GM19438 (cell line): Measurements from ENCODE around the gene F10.

Experiments used
- ATAC-seq: cut with Tn5 transposase; IDR thresholded peaks from one replicate; pipeline ENCODE4 v1.9.1; 2021; ENCODE audit warnings: low read depth; ENCODE audit not compliant: unreplicated experiment

The F10 gene

DNA sequence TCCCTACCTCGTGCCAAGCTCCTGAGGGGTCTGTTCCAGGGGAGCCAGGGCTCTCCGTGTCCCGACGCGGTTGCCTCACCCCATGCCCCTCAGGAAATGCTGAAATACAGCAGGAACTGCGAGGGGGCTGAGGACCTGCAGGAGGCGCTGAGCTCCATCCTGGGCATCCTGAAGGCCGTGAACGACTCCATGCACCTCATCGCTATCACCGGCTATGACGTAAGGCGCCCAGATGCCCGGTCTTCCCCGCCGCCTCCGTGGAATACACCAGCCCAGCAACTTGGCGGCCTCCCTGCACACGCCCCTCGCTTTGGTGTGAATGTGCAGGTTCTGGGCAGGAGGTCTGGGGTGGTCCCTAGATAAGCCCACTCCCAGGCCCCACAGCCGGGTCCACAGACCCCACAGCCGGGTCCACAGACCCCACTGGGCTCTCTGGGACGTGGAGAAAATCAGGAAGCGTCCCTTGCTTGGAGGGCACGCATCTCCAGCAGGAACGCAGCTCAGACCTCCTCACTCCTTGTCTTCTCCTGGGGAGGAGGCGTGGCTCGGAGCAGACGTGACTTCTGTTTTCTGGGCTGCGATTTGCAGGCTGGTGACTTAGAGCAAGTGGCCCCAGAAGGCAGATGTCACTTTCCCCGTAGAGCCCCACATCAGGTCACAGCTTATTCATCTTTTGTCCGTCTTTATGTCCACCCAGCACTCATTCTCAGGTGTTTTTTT, 36.4 kb upstream of the F10 start:
- no peak for ATAC-seq

DNA sequence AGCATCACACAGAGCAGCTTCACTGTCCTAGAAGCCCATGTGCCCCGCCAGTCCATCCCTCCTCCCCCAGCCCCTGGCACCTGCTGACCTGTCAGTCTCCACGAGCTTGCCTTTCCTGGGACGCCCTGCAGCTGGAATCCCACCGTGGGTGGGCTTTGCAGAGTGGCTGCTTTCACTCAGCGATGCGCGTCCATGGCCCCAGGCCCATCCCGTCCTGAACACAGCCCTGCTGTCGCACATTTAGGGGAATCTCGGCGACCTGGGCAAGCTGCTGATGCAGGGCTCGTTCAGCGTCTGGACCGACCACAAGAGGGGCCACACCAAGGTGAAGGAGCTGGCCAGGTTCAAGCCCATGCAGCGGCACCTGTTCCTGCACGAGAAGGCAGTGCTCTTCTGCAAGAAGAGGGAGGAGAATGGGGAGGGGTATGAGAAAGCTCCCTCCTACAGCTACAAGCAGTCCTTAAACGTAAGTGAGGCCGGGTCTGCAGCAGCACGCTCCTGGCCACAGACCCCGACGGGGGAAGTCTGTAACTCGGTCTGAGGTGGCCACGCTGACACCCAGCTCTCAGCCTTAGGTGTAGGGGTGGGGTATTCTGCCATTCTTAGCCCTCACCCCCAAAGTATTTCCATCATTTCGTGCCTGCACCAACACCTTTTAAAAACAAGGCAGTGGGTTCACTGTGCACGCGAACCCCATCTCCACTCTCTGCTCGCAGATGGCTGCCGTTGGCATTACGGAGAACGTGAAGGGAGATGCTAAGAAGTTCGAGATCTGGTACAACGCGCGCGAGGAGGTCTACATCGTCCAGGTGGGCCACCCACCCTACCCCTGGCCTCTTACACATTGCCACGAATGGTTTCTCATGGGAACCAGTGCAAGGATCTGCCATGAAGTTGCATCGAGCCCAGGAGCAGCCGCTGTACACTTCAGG, 35.3 kb upstream of the F10 start:
- no peak for ATAC-seq

DNA sequence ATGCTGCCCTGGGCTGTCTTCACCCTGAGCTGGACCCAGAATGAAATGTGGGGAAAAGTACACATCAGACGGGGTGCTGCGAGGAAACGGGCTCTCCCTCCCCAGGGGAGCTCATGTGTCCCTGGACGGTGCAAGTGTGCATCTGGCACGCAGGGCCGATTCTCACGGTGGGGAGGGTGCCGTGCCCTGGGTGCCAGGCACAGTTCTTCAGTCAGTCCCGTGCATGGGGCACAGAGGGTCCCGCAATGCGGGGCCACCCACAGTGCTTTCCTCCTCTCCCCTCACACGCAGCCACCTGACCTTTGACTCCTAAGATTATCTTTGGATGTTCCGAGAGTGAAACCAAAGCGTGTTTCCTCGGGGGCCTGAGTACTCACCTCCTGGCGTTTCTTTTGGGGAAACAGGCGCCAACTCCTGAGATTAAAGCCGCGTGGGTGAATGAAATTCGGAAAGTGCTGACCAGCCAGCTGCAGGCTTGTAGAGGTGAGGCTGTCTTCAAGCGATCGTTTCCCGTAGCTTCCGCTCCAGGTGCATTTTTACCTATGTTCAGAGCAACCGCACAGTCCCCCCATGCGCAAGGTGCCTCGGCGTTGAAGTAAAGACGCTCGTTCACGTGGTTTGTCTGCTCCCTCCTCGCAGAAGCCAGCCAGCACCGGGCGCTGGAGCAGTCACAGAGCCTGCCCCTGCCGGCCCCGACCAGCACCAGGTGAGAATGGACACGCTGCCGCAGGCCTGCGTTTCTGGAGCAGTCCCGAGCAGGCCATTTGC, 34.5 kb upstream of the F10 start:
- no peak for ATAC-seq

DNA sequence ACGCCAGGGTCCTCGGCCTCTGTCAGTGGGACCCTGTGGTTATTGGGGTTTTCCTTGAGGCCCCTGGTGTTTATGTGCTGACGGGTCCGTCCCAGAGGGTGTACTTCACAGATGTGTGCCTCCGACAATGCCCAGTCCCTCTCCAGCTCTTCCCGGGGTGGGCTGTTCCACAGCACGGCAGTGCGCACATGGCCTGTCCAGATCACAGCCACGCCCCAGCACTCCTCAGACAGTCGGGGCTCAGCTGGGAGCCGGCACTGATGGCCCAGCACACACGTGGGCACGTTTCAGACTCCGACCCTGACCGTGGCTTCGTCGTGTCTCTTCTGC, 33.9 kb upstream of the F10 start:
- ATAC-seq = no peak

DNA sequence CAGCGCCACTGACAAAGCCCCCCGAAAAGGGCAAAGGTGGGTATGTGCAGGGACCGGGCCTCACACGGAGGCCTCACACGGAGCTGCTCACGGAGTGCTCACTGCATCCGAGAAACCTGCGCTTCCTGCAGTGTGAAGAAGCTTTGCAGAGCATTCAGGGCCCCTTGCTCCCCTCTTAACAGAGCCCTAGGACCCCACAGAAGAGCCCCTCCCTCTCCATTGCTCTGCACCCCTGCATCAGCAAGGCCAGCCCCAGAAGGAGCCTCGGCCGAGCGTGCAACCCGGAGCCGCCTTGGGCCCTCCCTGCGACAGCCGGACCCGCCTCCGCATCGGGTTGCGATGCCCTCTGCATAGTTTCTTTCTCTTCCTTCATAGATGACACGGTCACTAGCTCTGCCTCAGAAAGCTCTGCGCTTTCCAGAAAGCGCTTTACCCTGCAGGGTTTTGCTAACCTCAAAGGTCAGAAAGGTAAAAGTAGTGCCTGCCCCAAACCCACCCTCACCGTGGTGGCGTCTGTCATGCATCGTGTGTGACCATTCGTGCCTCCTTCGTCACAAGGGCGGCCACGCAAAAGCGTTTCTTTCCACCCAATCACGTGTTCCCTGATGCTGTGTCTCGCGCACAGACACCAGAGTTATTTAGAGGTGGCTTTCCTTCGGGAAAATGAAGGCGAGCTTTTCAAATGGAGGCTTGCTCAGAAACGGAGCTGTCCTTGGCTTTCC, 32.7 kb upstream of the F10 start:
- ATAC-seq = no peak

DNA sequence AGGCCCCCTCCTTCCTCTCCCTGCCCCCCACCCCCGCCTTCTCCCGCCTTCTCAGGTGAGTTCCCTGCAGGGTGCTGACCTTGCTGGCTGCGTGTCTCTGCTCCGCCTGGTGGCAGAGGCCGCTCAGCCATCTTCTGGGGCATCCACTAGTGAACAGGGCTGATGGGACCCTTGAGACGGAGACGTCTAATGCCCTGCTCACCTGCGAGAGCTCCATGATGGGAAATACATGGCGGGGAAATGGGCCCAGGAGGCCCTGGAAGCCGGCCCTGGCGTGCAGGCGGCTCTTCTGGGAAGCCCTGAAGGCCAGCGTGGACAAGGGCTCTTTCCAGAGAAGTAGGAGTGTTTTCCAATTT, 32.2 kb upstream of the F10 start:
- ATAC-seq = no peak

DNA sequence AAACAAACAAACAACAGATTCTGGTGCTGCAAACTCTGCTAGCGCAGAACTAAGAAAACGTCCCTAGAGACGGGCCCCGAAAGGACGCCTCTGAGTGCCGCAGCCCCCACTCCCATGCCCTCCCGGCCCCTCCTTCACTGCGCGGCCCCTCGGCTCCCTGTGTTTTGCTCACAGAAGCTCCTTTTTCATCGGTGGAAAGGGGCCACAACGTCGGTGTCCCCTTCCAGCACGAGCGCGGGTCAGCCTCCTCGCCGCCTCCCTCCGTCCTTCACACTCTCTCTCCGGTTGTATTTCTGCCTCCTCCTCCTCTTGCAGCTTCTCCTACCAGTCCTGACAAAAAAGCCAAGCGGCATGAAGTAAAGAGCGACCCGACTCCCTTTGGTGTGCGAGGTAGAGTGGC, 31.8 kb upstream of the F10 start:
- no peak for ATAC-seq

DNA sequence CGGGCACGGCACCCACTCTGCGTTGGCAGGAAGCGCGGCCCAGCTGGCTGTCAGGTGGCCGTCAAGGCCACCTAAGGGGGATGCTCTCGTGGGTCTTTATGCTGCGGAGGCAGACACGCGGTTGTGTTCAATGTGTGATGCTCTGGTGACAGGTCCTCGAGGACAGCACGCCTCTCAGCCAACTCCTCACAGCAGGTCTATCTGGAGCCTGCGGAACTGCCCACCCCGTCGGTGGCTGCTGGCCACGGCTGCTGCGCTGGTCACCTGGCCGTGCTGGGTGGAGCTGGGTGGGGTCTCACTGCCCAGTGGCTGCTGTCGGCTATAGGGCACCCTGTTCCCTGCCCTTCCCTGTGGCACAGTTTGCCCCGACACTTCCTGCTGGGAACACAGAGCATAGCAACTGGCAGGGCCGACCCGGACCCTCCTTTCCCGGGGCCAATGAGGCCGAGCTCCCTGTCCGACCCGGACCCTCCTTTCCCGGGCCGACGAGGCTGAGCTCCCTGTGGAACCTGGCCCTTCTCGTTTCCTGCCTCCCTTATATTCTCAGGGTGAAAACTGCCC, 31.3 kb upstream of the F10 start:
- ATAC-seq = no peak

DNA sequence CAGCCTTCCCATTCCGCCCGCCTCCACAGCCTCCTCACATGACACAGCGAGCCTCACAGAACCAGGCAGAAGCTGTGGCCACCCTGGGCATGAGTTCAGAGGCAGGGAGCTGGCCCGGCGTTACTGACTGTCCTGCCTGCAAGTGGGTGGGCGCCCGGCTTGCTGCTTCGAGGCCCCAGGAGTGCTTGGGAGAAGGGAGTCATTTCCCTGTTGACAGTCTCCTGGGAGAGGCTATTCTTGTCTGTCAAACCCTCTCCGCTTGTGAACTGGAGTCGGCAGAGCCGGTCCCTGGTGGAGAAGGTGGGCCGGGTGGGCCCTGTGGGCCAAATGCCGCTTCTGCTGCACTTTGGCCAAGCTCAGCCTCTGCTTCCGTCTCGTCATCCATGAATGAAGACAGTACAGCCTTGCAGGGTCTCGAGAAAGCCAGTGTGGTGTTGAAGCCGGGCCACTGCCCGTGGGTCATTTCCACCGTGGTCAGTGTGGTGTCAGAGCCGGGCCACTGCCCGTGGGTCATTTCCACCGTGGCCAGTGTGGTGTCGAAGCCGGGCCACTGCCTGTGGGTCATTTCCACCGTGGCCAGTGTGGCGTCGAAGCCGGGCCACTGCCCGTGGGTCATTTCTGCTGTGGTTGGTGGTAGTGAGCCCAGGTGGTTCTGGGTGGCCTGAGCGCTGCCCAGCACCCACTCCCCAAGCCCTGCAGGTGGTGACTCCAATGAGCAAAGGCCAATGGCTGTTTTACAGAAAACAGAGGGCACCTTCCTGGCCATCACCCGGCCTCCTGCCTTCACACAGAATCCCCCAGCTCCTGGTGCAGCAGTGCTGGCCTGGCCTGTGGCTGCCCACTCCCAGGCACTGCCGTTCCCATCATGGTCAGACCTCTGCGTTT, 30.5 kb upstream of the F10 start:
- ATAC-seq = no peak

DNA sequence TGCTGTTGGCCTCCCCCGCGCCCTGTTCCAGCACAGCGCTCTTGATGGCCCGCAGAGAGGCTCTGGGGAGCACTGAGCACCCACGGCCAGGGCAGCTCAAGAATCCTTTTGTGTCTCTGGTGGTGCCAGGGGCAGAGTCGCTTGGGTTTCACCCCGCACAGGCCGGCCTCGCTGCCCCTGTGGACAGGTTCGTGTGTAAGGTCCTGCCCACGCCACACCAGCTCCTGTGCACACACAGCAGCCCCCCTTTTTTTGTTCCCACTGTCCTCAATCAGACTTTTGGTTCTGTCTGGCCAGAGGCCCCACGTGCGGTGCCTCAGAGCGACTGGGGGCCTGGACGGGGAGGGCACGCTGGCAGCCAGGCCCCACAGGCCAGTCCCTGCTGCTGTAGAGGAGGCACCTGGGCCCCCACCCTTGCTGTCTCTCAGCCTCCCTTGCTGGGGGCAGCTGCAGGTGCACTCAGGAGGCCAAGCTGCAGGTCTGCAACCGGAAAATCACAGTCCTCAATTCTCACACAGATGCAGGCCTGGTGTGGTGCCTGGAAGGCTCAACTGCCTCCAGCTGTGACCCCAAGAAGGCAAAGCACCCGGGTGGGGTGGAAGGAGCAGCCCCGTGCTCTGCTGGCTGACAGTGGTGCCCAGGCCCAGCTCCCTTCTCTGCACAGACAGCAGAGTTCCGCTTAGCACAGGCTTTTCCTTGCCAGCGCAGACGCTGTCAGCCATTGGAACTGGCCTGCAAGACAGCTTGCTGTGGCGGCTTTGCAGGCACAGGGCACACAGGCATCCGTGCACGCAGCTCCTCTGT, 29.6 kb upstream of the F10 start:
- no peak for ATAC-seq

DNA sequence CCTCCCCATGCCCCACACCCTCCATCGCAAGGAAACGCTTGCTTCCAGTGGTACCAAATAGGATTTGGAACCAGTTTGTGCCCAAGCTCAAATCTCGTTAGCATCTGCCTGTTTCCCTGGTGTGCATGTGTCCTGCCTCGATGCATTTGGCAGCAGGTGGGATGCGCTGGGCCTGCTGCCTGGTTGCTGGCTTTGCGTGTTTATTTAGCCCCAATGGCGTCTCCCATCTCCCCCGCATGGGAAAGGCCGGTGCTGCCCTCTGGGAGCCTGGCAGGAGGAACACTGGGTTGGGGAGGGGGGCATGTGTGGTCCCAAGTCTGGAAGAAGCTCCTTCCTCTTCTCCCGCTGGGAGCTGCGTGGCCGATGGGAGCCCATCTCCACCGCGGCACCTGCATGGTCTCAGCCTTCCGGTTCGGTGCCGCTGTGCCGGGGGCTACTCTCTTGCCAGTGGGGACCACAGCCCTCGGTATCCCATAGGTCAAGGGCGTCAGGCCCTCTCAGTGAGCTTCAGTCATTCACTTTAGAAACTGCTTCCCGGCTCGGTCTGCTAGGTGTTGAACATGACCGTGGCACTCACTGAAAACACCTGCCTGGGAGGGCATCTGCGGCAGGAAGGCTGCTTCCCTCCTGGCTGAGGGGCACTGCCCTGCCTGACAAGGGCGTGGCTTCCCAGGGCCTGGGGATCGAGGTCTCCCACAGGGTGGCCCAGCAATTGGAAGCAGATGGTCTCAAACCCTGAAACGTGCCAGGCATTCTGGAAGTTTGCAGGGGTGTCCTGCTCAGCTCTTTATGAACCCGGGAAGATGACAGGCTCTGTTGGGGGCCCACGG, 28.8 kb upstream of the F10 start:
- ATAC-seq = no peak

DNA sequence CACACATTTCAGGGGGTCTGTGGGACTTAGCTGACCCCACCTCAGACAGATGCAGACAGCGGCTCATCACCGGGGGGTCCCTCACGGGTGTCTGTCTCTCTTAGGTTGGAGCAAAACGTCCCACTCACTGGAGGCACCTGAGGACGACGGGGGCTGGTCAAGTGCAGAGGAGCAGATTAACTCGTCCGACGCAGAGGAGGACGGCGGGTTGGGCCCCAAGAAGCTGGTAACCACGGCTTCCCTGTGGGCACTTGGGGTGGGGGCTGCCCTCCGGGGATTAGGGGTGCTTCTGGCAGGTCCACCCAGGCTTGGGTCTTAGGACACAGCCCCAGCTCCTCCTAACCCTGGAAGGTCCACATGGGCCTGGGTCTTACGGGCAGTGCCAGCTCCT, 28.2 kb upstream of the F10 start:
- no peak for ATAC-seq

DNA sequence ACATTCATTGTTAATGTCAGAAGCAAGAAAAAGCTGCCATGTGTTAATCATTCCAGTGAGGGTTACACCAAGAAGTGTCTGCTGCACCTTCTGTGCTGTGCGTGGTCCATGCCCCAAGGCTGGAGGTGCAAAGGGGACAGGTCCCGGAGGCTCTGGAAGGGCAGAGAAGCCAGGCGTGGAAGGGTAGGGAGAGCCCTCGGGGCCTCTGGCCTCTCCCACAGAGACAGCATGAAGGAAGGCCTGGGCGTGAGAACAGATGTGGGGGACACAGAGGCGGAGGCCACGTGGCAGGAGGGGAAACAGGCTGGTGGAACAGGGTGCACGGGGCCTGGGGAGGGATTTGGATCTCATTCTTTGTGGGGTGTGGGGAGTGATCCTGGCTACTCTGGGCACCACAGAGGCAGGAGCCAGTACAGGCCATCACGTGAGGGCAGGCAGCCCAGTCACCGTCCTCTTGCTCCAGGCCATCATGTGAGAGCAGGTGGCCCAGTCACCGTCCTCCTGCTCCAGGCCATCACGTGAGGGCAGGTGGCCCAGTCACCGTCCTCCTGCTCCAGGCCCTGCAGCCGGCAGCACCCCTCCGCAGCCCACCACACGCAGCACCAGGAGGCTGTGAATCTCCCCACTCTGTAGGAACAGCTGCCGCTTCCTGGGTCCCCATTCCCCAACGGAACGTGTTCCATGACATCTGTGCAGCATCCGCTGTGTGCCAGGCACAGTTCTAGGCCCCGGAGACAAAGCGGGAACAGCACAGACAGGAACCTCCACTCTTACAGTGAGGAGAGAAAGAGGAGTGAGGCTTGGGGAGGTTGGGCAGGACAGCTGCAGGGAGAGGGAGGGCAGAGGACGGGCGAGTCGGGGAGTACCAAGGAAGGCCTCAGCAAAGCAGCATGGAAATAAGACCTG, 27.2 kb upstream of the F10 start:
- no peak for ATAC-seq

DNA sequence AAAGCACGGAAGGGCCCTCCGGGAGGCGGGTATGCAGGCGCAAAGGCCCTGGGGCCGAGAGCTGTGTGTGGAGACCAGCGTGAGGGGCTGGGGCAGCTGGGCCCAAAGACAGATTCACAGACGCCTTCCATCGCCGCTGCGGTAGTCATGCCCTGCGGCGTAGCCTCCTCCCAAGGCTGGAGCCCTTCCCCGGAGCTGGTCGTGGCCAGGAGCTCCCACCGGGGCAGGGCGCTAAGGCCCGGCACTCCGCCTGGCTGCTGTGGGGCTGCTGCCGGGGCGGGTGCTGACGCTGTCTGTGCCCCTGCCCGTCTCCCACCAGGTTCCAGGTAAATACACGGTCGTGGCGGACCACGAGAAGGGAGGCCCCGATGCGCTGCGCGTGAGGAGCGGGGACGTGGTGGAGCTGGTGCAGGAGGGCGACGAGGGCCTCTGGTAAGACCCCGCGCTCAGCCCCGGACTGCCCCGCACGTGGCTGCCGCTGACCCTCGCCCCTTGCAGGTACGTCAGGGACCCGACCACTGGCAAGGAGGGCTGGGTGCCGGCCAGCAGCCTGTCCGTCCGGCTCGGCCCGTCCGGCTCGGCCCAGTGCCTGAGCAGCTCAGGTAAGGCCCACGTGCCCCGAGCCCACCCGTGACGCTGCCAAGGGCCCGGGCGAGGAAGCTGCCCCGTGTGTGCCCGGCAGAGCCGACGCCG, 26.4 kb upstream of the F10 start:
- ATAC-seq = no peak

DNA sequence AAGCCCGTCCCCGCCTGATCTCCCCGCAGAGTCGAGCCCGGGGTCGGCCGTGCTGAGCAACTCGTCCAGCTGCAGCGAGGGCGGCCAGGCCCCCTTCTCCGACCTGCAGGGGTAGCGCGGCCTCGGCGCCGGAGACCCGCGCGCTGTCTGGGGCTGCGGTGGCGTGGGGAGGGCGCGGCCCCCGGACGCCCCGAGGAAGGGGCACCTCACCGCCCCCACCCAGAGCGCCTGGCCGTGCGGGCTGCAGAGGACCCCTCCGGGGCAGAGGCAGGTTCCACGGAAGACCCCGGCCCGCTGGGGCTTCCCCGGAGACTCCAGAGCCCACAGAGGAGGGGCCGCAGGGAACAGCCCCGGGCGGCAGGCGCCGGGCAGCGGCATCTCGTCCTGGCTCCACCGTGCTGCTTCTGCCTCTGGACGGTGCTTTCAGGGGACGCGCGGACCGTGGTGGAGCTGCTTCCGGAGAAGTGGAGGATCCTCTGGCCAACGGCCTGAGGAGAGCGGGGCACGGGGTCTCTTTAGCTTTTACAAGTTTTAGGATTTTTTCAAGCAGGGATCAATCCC, 25.8 kb upstream of the F10 start:
- no peak for ATAC-seq

DNA sequence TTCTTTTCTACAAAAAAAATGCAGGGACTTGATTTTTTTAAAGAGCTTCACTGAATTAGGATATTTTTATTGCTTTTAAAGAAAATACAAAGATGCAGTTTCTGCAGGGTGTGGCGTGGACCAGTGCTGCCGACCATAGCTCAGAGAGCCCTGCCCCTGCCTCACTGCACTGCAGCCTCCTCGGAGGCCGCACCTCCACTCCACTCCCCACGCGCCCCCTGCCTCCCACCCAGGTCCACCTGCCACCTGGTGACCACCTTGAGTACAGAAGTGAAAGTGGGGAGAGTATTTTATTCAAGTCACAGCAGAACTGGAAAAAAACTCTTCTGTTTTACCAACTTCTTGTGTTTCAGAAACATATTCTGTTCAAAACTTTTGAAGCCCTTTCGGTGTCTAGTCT, 24.9 kb upstream of the F10 start:
- no peak for ATAC-seq
